GM18951 (cell line): ENCODE data around the gene GYPA.
"Not testable (repeated sequence)": the region's sequence is repeated elsewhere in the genome, so short reads cannot be mapped to it uniquely, and the experiment has no call there.

ENCODE experiments used
- POLR2A ChIP-seq: IDR thresholded peaks from 4 replicates; pipeline ENCODE4 v1.6.1; 2011; ENCODE audit warnings: mild to moderate bottlenecking; ENCODE audit not compliant: insufficient read length, insufficient read depth; ENCODE audit errors: extremely low read depth
- in situ Hi-C: fragments of 300-500 bp; cut with MboI; formaldehyde crosslinking; loops from one replicate; pipeline ENCODE4 v1.12.0; 2022; ENCODE audit warnings: low sequenced_read_pairs, mixed read lengths, inconsistent platforms; ENCODE audit not compliant: unreplicated experiment

The GYPA gene

DNA sequence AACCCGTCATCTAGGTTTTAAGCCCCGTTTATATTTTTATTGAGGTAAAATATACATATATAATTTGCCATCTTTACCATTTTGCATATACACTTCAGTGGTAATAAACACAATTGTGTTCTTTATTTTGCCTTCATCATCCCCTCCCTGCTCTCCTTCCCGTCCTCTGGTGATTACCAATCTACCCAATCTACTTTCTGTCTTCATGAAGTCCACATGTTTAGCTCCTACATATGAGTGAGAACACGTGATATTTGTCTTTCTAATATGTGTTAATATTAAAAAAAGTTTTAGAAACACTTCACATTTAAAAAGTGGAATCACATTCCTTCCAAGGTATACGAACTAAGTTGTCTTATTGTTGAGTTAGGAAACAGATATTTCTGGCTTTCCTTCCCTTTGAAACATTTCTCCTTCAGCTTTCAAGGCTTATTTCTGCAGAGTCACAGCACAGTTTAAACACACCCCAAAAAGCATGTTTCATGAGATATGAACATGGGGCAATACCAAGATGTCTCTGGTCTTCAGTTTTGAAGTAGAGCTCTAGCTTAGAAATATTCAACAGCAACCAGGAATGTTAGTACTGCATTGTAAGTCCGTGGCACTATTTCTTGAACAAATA lies 35.9 kb downstream of the GYPA start:
- in situ Hi-C loops = no loop called here
- no peak for TF ChIP-seq POLR2A

- in situ Hi-C loops = not testable (repeated sequence)
Observed at GRCh38 chr4:144097776-144098175, 42.7 kb downstream of the GYPA start.

- in situ Hi-C loops = not testable (repeated sequence)
Observed at GRCh38 chr4:144093995-144094394, 46.5 kb downstream of the GYPA start.

GRCh38 chr4:144091181-144091580 lies 49.3 kb downstream of the GYPA start:
- in situ Hi-C loops = not testable (repeated sequence)

- no peak for TF ChIP-seq POLR2A
- in situ Hi-C loops = no loop called here
Observed at GRCh38 chr4:144090744-144091143, 49.8 kb downstream of the GYPA start.

- in situ Hi-C loops = not testable (repeated sequence)
Observed at GRCh38 chr4:144082053-144082452, 58.5 kb downstream of the GYPA start.

DNA sequence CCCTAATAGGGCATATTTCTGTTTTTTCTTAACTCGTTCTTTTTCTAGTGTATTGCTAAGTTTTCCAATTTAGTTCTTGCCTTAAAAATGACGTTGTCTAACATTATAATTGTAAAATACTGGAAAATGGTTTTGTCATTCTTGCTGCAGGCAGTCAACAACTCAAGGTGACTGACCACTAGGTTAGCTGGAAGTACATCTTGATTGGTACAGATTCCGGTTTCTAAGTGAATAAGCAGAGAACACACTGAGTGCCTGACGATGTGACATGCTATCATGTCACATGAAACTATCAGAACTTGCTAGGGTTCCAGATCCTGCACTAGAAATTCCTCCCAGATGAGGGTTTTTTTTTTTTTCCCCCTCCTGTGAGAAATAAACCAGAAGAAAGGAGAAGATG lies 60.4 kb downstream of the GYPA start:
- in situ Hi-C loops = not testable (repeated sequence)

GRCh38 chr4:144078746-144079145 lies 61.8 kb downstream of the GYPA start:
- in situ Hi-C loops = not testable (repeated sequence)

DNA sequence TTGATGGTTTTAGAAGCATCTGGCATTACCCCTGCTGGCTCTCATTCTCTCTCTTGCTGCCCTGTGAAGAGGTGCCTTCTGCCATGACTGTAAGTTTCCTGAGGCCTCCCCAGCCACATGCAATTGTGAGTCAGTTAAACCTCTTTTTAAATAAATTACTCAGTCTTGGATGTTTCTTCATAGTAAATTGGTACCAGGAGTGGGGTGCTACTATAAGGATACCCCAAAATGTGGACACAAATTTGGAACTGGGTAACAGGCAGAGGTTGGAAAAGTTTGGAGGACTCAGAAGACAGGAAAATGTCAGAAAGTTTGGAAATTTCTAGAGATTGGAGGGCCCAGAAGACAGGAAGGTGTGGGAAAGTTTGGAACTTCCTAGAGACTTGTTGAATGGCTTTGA lies 79.0 kb downstream of the GYPA start:
- in situ Hi-C loops = not testable (repeated sequence)

GRCh38 chr4:144060234-144060859 lies 80.2 kb downstream of the GYPA start:
- in situ Hi-C loops = not testable (repeated sequence)
